H1 (cell line): ENCODE results near the gene MADD. TPM values are rescaled to one million over a fixed set of nuclear protein-coding genes. Genes with fewer than 3 reads are reported as not detected.

Experiments
- CTCF ChIA-PET: fragments of 300-600 bp; sonication (Branson Sonifier 250); formaldehyde crosslinking; loops from one replicate; lab custom pipeline; 2021; ENCODE audit not compliant: partially characterized antibody; lab: Charles Lee
- POLR2A ChIA-PET: fragments of 300-600 bp; sonication (Branson Sonifier 250); formaldehyde crosslinking; loops from one replicate; lab custom pipeline; 2021; ENCODE audit warnings: inconsistent platforms; ENCODE audit not compliant: partially characterized antibody; lab: Charles Lee
- DNase-seq, 2 experiments: peaks; one replicate each; pipeline versions ENCODE4 v3.0.0 to v3.0.0-alpha.2; 2010 to 2022; ENCODE audit warnings: low spot score in 2 of 2, low read depth in 1 of 2, mixed read lengths in 1 of 2
- FAIRE-seq: peaks from 2 replicates; lab custom pipeline; 2011; peaks lifted over from hg19 to GRCh38; lab: Jason Lieb, UNC
- H2AFZ ChIP-seq: 2 replicates; pipeline ENCODE4 v1.8.1; 2012; ENCODE audit warnings: low read length, inconsistent platforms
- H2AK5ac ChIP-seq: 2 replicates; pipeline ENCODE4 v1.6.1; 2013; ENCODE audit warnings: low read depth, low read length
- H2BK120ac ChIP-seq: replicated peaks from 2 replicates; pipeline ENCODE3; 2013; ENCODE audit warnings: low read depth, low read length, inconsistent platforms
- H2BK12ac ChIP-seq: 2 replicates; pipeline ENCODE4 v1.6.1; 2013; ENCODE audit warnings: low read depth, low read length
- H2BK15ac ChIP-seq: 2 replicates; pipeline ENCODE4 v1.6.1; 2013; ENCODE audit warnings: low read length
- H2BK20ac ChIP-seq: 2 replicates; pipeline ENCODE4 v1.6.1; 2013; ENCODE audit warnings: low read length
- H2BK5ac ChIP-seq: 2 replicates; pipeline ENCODE4 v1.6.1; 2013; ENCODE audit warnings: low read depth, low read length
- H3K14ac ChIP-seq: 2 replicates; pipeline ENCODE4 v1.6.1; 2013; ENCODE audit warnings: inconsistent platforms; ENCODE audit not compliant: insufficient read length
- H3K18ac ChIP-seq: 2 replicates; pipeline ENCODE4 v1.6.1; 2013; ENCODE audit warnings: low read length; ENCODE audit errors: extremely low read depth
- H3K23ac ChIP-seq: 2 replicates; pipeline ENCODE4 v1.6.1; 2013; ENCODE audit warnings: inconsistent platforms; ENCODE audit not compliant: insufficient read length
- H3K23me2 ChIP-seq: 2 replicates; pipeline ENCODE4 v1.6.1; 2013; ENCODE audit warnings: low read depth, low read length
- H3K27ac ChIP-seq: 2 replicates; pipeline ENCODE4 v1.6.1; 2011; ENCODE audit warnings: low read depth, low read length, inconsistent platforms
- H3K27me3 ChIP-seq, 4 experiments: replicated peaks in 1 of 4; 1 replicate in 1 of 4; 2 replicates in 3 of 4; pipeline versions ENCODE4 v1.6.1 to v1.8.1; 2011 to 2013; ENCODE audit warnings: low read length in 3 of 4, mild to moderate bottlenecking in 3 of 4, inconsistent platforms in 2 of 4, mixed read lengths in 2 of 4, moderate library complexity in 1 of 4; ENCODE audit not compliant: control insufficient read depth in 3 of 4, insufficient read depth in 3 of 4; ENCODE audit errors: extremely low read depth in 1 of 4
- H3K36me3 ChIP-seq, 4 experiments: 2 replicates each; pipeline versions ENCODE4 v1.6.1 to v1.8.1; 2011 to 2013; ENCODE audit warnings: mild to moderate bottlenecking in 4 of 4, low read length in 3 of 4, moderate library complexity in 2 of 4, control low read depth in 1 of 4, inconsistent platforms in 1 of 4; ENCODE audit not compliant: insufficient read depth in 4 of 4, control insufficient read depth in 2 of 4
- H3K4ac ChIP-seq: replicated peaks from 2 replicates; pipeline ENCODE3; 2013; ENCODE audit warnings: low read length, low read depth, mixed read lengths, inconsistent platforms; ENCODE audit not compliant: insufficient read length
- H3K4me1 ChIP-seq, 4 experiments: replicated peaks in 1 of 4; 1 replicate in 1 of 4; 2 replicates in 3 of 4; pipeline versions ENCODE4 v1.6.1 to v1.8.1; 2011 to 2013; ENCODE audit warnings: low read length in 3 of 4, inconsistent platforms in 2 of 4, mixed read lengths in 1 of 4; ENCODE audit not compliant: insufficient read depth in 4 of 4, control insufficient read depth in 3 of 4
- H3K4me2 ChIP-seq, 2 experiments: 2 replicates each; pipeline versions ENCODE4 v1.6.1 to v1.8.1; 2011 to 2013; ENCODE audit warnings: low read depth in 2 of 2, low read length in 2 of 2, control low read depth in 1 of 2, inconsistent platforms in 1 of 2, mild to moderate bottlenecking in 1 of 2; ENCODE audit not compliant: insufficient read depth in 1 of 2
- H3K4me3 ChIP-seq, 4 experiments: fragments of 200-600, 300-600 bp in 1 of 4; sonication (generic), shearing (Covaris generic), sonication (Bioruptor Twin) in 1 of 4; 2 replicates each; pipeline versions ENCODE4 v1.5.1 to v1.8.1; 2011 to 2016; ENCODE audit warnings: low read length in 4 of 4, low read depth in 3 of 4, control low read depth in 2 of 4, inconsistent platforms in 2 of 4, mild to moderate bottlenecking in 2 of 4, mixed read lengths in 1 of 4, moderate library complexity in 1 of 4; ENCODE audit not compliant: insufficient read depth in 2 of 4; ENCODE audit errors: extremely low read depth in 1 of 4
- H3K56ac ChIP-seq: replicated peaks from 2 replicates; pipeline ENCODE3; 2013; ENCODE audit warnings: low read depth, mild to moderate bottlenecking, mixed read lengths, low read length, inconsistent platforms; ENCODE audit not compliant: insufficient read length
- H3K79me1 ChIP-seq: 2 replicates; pipeline ENCODE4 v1.6.1; 2013; ENCODE audit warnings: low read depth, low read length, control low read depth
- H3K79me2 ChIP-seq, 2 experiments: 2 replicates each; pipeline versions ENCODE4 v1.6.1 to v1.8.1; 2012 to 2013; ENCODE audit warnings: low read length in 2 of 2, mild to moderate bottlenecking in 2 of 2, inconsistent platforms in 1 of 2; ENCODE audit not compliant: insufficient read depth in 2 of 2, control insufficient read depth in 1 of 2
- H3K9ac ChIP-seq, 4 experiments: replicated peaks in 1 of 4; 1 replicate in 1 of 4; 2 replicates in 3 of 4; pipeline versions ENCODE4 v1.6.1 to v1.8.1; 2011 to 2013; ENCODE audit warnings: low read depth in 3 of 4, low read length in 3 of 4, control low read depth in 2 of 4, mild to moderate bottlenecking in 2 of 4, moderate library complexity in 2 of 4, inconsistent platforms in 1 of 4; ENCODE audit errors: extremely low read depth in 1 of 4
- H3K9me3 ChIP-seq, 2 experiments: 2 replicates each; pipeline versions ENCODE4 v1.6.1 to v1.8.1; 2012 to 2013; ENCODE audit warnings: mild to moderate bottlenecking in 2 of 2, moderate library complexity in 2 of 2, control low read depth in 1 of 2, inconsistent platforms in 1 of 2, low read depth in 1 of 2, low read length in 1 of 2, mixed read lengths in 1 of 2; ENCODE audit not compliant: insufficient read depth in 2 of 2
- H4K20me1 ChIP-seq, 2 experiments: replicated peaks in 1 of 2; 2 replicates each; pipeline versions ENCODE3 to v1.8.1; 2011 to 2013; ENCODE audit warnings: inconsistent platforms in 2 of 2, low read length in 2 of 2, mild to moderate bottlenecking in 1 of 2; ENCODE audit not compliant: insufficient read depth in 2 of 2, control insufficient read depth in 1 of 2
- H4K5ac ChIP-seq: 2 replicates; pipeline ENCODE4 v1.6.1; 2013; ENCODE audit warnings: low read length, low read depth, mixed read lengths, inconsistent platforms; ENCODE audit not compliant: insufficient read length
- H4K8ac ChIP-seq: 2 replicates; pipeline ENCODE4 v1.8.0; 2013; ENCODE audit warnings: mild to moderate bottlenecking, moderate library complexity, low read length, inconsistent platforms; ENCODE audit not compliant: insufficient read depth; ENCODE audit errors: extremely low read depth
- H4K91ac ChIP-seq: replicated peaks from 2 replicates; pipeline ENCODE3; 2013; ENCODE audit warnings: low read length, mixed read lengths, inconsistent platforms; ENCODE audit not compliant: insufficient read length
- CEBPB ChIP-seq: IDR thresholded peaks from 2 replicates; pipeline ENCODE4 v1.6.1; 2012; ENCODE audit warnings: low read depth, low read length
- CHD2 ChIP-seq: IDR thresholded peaks from 2 replicates; pipeline ENCODE4 v1.6.1; 2012; ENCODE audit warnings: low read length, improper control_type of control experiment
- EP300 ChIP-seq, 2 experiments: IDR thresholded peaks; 1 replicate in 1 of 2; 2 replicates in 1 of 2; pipeline ENCODE4 v1.6.1; 2011 to 2012; ENCODE audit warnings: low read depth in 2 of 2, low read length in 2 of 2, mild to moderate bottlenecking in 2 of 2, borderline replicate concordance in 1 of 2, inconsistent platforms in 1 of 2, moderate library complexity in 1 of 2
- GTF2F1 ChIP-seq: IDR thresholded peaks from 2 replicates; pipeline ENCODE4 v1.6.1; 2012; ENCODE audit warnings: low read depth, low read length, improper control_type of control experiment, borderline replicate concordance
- JUN ChIP-seq: IDR thresholded peaks from 2 replicates; pipeline ENCODE4 v1.6.1; 2011; ENCODE audit warnings: low read depth, mild to moderate bottlenecking, improper control_type of control experiment, low read length
- KDM1A ChIP-seq: fragments of 200-600, 300-600 bp; sonication (generic); IDR thresholded peaks from 2 replicates; pipeline ENCODE4 v1.7.1; 2016; ENCODE audit warnings: mild to moderate bottlenecking, low read length, borderline replicate concordance
- POU5F1 ChIP-seq: IDR thresholded peaks from 2 replicates; pipeline ENCODE4 v1.6.1; 2011; ENCODE audit warnings: low read depth, mild to moderate bottlenecking, low read length, moderate library complexity
- SUZ12 ChIP-seq: fragments of 200-600 bp; sonication (generic); IDR thresholded peaks from 2 replicates; pipeline ENCODE4 v1.6.1; 2012; ENCODE audit warnings: mild to moderate bottlenecking, inconsistent platforms, low read length, moderate library complexity, mixed read lengths
- TBP ChIP-seq: IDR thresholded peaks from 2 replicates; pipeline ENCODE4 v1.6.1; 2011; ENCODE audit warnings: low read depth, low read length, improper control_type of control experiment
- TEAD4 ChIP-seq: IDR thresholded peaks from 2 replicates; pipeline ENCODE4 v1.6.1; 2012; ENCODE audit warnings: low read depth, low read length, inconsistent platforms, mixed read lengths
- WGBS, 2 experiments: shearing (Covaris generic) in 1 of 2; methylation state at CpG; one replicate each; pipeline versions ENCODE4 v1.1.6 to v1.1.7; 2013 to 2015; ENCODE audit warnings: low lambda C conversion rate in 2 of 2, mixed read lengths in 2 of 2, inconsistent platforms in 1 of 2, low coverage in 1 of 2, missing lambda C conversion rate in 1 of 2; ENCODE audit not compliant: insufficient replicate concordance in 2 of 2, insufficient coverage in 1 of 2, insufficient read length in 1 of 2; ENCODE audit errors: extremely low coverage in 1 of 2, missing lambda C conversion rate in 1 of 2; 5-methylcytosine and 5-hydroxymethylcytosine counted together
- polyA plus RNA-seq, 7 experiments: library from polyadenylated mRNA; depleted of rRNA in 3 of 7; stranded (reverse) in 5 of 7; unstranded in 2 of 7; fragments of >200 nt in 5 of 7; fragments of 200-250 nt in 2 of 7; gene quantifications; 1 replicate in 5 of 7; 2 replicates in 1 of 7; 4 replicates in 1 of 7; pipeline versions ENCODE4 v1.2.1 to v1.2.3, GENCODE V29; 2011 to 2013; ENCODE audit warnings: missing spikeins in 2 of 7, mixed read lengths in 2 of 7
- total RNA-seq: library from RNA; stranded (reverse); fragmentation: NEBNext Ultra II Directional; extraction: Animal tissue kit (Norgen Biotek cat#: 25700); gene quantifications from 2 replicates; pipeline ENCODE4 v1.2.1, GENCODE V29; 2021
- TF ChIP-seq, protein P1 (sequence below): IDR thresholded peaks from 2 replicates; pipeline ENCODE4 v1.6.1; 2012; ENCODE audit warnings: inconsistent platforms

Gene MADD
- total and polyA plus RNA-seq, 2 of the 8 experiments (the other 6 are each of a cell fraction or from before 2014, with no cell fraction given): 32.5 to 45.4 TPM

- DNase-seq (no peak), FAIRE-seq (no peak)
- Histone ChIP-seq H3K56ac (no peak overlapping the region), H2AK5ac (no peak overlapping the region), H4K20me1 (peaks cover 0 to 8% of the 10 kb centered on the region in 2 experiments), H3K4me1 (peaks cover 0 to 7% (median under 1%) of the 10 kb centered on the region in 4 experiments; a peak in 2 of 7 replicates), H3K9me3 (no peaks in the 10 kb centered on the region), H4K91ac (no peak overlapping the region), H2BK12ac (no peak overlapping the region), H4K8ac (no peak overlapping the region), H3K4me2 (no peak overlapping the region), H3K4me3 (no peak overlapping the region), H4K5ac (no peak overlapping the region), H2BK120ac (no peak overlapping the region), H2BK20ac (no peak overlapping the region), H3K36me3 (peaks cover 3 to 61% (median 36%) of the 10 kb centered on the region in 4 experiments; a peak in 7 of 8 replicates), H3K18ac (no peak overlapping the region), H3K23me2 (no peaks in the 10 kb centered on the region), H2AFZ (no peak overlapping the region), H3K4ac (no peak overlapping the region), H3K14ac (no peak overlapping the region), H3K9ac (no peak overlapping the region), H3K27ac (no peak overlapping the region), H3K27me3 (no peaks in the 10 kb centered on the region), H3K23ac (no peak overlapping the region), H2BK5ac (no peak overlapping the region), H3K79me1 (peaks cover 12% of the 10 kb centered on the region), H2BK15ac (no peak overlapping the region), H3K79me2 (peaks cover 0 to 32% of the 10 kb centered on the region in 2 experiments; a peak in 2 of 4 replicates)
- ChIA-PET CTCF (interaction anchor here (1.4 to 7.4 kb wide), 2 partner anchors 18 to 99 kb away, joined by 3 to 72 read pairs; partner anchors contain the start of gene NR1H3), POLR2A (no interaction called here)
- 90% methylated on average over 4 of the region's 4 CpGs; no CpG with 5 or more reads in 1 of the 2 experiments for WGBS, 2 experiments
- TF ChIP-seq TBP (no peak), EP300 (IDR thresholded peaks at IDR 0.05; ENCODE audit: borderline replicate concordance in 1 of 2, low read depth in 2 of 2, low read length in 2 of 2) (no peak), CEBPB (no peak), JUN (no peak), CHD2 (no peak), KDM1A (no peak), GTF2F1 (no peak), SUZ12 (no peak), TEAD4 (no peak), POU5F1 (no peak)
- TF ChIP-seq, protein P1, sequence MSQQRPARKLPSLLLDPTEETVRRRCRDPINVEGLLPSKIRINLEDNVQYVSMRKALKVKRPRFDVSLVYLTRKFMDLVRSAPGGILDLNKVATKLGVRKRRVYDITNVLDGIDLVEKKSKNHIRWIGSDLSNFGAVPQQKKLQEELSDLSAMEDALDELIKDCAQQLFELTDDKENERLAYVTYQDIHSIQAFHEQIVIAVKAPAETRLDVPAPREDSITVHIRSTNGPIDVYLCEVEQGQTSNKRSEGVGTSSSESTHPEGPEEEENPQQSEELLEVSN: no peak
These were observed 7.0 kb downstream of the MADD start for GRCh38 chr11:47276923-47277322.
